Measurements from ENCODE around the gene UNC5C.
"Not testable (repeated sequence)": the region's sequence is repeated elsewhere in the genome, so short reads cannot be mapped to it uniquely, and the experiment has no call there.

Gene UNC5C

DNA sequence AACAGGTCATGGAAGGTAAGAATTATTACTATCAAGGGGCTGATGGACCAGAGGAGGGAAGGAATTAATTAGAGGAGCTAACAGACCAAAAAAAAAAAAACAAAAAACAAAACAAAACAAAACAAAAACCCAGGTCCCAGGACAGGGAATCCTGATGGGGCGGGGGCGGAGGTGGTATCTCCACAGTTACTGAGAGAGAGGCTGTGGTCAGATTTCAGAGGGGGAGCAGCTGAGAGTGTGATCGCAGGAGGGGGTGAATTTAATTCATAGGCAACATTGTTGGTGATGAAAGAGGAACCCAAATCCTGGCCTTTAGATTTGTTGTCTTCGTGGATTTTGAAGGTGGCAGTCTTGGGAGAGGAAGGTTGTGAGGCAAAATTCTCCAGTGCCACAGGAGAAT is 389.4 kb downstream of the UNC5C start:
- DNase-seq, result no peak

DNA sequence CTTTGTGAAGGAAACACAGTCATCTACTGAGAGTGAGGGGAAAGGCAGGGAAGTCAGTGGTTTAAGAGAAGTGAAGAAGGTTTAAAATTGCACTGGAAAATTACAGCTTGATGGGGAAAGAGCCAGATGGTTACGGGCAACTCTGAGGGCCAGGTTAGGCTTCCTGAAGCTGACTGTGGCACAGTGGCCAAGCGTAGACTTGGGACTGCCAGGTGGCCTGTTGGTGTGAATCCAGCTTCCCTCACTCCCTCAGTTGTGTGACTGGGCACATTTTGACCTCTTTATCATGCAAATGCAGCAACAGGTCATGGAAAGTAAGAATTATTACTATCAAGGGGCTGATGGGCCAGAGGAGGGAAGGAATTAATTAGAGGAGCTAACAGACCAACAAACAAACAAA is 390.1 kb downstream of the UNC5C start:
- no peak for DNase-seq

DNA sequence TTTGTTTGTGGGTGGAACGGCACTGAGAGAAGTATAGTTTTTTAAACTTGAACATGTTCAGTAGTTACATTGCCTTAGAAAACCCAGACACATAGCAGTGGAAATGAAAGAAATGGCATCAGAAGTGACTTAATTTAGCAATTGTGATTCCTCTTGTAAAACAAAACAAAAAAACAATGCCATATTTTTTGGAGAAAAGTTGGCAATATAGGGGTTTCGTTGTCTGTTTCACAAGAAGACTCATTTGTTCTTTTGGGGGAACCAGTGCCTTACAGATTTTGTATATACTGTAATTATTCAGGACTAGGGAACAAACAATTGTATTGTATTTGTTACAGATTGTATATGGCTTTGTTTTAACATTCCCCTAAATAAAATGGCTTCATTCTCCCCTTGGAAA is 390.7 kb downstream of the UNC5C start:
- DNase-seq, result no peak

DNA sequence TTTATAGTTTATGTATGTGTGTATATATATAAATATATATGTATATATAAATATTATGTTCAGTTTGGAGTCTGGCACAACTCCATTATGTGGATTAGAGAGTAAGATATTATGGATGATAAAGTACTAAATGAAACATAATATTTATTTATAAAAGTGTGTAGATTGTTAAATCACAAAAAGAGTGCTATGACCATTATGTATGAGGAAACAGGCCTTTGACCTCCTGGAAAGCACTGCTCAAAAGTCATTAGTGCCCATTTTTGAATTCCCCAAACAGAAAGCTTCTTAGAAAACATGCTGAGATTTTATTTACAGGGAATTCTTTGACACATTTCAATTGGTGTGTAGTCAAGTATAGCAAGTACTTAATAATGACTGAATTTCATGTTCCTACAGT is 391.2 kb downstream of the UNC5C start:
- DNase-seq, result no peak

DNA sequence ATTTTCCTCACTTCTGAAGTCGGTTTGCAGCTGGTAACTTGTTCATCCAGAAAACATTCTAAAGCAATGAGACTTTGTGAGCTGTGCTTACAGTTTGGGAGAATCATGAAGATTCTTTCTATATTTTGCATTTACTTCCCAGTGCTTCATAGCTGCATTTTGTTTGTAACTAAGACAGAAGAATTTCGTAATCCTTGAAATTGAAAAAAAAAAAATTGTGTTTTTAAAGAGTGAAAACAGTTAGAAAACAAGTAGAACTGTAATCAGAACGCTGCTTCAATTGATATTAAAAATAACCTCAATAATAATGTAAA is 392.4 kb downstream of the UNC5C start:
- DNase-seq, result no peak

DNA sequence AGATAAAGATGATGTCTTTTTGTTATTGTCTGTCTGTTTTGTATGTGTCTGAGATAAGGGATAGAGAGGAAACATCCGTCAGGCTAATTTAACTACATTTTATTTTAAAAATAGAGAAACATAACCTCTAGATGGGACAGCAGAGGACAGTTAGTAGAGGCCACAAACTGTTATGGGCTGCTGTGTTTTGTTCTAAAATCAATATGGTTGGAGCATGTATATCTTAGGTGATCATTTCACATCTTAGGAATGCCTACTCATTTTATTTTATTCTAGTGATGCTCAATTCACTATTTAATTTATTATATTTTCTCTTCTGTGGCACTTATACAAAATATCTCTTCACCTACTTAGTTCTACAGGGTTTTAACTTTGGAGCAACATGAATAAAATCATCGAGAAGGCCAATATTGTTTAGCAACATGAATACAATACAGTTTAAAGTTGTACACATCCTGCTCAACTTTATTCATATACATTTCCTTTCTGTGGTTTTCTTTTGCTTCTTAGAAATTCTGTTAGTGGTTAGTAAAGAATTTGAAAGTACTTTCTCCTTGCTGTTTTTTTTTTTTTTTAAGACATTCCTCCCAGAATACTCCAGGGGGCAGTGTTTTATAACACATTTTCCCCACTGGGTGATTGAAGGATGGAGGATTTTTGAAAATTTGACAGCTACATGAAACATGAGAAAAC is 392.9 kb downstream of the UNC5C start:
- no peak for DNase-seq

DNA sequence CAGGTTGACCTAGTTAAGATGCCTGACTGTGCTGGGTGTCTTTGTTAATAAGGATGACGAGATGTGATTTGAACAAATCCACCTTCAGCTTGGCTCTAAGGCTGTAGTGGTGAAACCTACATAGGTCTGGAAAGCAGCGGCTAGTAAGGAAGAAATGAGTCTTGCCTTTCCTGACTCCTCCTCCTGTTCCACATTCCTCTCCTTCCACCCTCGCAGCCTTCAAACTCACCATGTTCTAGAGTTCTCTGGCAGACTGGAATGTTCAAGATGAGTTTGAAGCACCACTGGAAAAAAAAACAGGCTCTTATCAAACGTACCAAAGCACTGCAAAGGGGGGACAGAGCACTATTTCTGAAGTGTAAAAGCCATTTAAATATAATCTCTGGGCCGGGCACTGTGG is 395.6 kb downstream of the UNC5C start:
- DNase-seq, result no peak

DNA sequence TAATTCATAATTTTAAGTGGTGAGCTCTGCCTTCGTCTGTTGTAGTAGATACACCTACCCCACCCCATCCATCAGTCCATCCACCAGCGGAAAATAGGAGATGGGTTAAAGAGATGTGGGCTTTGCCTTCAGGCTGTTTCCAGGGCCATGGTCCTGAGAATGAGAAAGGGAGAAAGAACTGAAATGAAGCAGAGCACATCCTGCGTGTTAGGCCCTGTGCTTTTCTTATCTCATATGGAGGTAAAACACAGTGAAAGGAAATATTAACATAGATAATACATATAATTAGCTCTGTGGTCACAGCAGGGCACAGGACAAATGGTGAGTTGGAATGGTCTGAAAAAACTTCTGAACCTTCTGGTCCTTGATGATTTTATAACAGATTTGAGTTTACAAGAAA is 397.5 kb downstream of the UNC5C start:
- DNase-seq, result no peak

DNA sequence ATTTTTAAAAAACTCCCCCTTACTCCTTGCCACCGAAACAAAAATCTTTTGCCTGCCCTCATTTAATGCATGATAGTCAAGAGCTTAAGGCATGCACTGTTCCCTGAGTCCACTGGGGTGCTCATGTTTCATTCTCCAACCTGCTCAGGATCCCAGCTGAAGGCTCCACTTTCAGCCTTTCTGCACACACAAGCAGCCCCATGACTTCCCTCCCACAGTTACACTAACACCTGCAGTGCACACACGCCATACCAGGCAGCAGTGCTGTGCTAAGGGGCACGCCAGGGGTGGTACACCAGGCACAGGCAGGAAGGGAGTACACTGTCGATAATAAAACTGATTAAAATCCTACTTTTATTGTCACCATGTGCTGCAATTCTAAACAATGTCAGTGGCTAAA is 405.8 kb downstream of the UNC5C start:
- no peak for DNase-seq

DNA sequence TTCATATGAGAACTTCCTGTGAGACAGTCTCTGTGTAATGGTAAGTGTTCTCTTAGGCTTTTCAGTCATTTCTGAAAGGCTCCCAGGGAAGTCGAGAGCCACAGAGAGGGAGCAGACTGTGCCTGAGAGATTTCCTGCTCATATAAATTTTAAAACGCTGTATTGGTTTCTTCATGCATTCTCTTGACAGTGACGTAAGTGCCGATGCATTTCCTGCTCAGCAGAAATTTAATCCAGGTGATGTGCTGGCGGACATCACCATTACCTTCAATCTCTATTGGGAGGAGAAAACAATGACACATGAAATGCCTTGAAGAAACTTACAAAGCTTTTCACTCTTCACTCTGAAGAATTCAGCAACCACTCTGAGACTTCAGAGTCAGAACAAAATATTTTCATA is 407.4 kb downstream of the UNC5C start:
- DNase-seq, result no peak

DNA sequence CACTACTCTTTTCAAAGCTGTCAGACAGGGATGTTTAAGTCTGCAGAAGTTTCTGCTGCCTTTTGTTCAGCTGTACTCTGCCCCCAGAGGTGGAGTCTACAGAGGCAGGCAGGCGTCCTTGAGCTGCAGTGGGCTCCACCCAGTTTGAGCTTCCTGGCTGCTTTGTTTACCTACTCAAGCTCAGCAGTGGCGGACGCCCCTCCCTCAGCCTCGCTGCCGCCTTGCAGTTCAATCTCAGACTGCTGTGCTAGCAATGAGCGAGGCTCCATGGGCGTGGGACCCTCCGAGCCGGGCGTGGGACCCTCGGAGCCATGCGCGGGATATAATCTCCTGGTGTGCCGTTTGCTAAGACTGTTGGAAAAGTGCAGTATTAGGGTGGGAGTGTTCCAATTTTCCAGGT is 409.3 kb downstream of the UNC5C start:
- not testable (repeated sequence) for DNase-seq

DNA sequence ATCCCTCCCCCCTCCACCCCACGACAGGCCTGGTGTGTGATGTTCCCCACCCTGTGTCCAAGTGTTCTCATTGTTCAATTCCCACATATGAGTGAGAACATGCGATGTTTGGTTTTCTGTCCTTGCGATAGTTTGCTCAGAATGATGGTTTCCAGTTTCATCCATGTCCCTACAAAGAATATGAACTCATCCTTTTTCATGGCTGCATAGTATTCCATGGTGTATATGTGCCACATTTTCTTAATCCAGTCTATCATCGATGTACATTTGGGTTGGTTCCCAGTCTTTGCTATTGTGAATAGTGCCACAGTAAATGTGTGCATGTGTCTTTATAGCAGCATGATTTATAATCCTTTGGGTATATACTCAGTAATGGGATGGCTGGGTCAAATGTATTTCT is 414.8 kb downstream of the UNC5C start:
- DNase-seq, result not testable (repeated sequence)

DNA sequence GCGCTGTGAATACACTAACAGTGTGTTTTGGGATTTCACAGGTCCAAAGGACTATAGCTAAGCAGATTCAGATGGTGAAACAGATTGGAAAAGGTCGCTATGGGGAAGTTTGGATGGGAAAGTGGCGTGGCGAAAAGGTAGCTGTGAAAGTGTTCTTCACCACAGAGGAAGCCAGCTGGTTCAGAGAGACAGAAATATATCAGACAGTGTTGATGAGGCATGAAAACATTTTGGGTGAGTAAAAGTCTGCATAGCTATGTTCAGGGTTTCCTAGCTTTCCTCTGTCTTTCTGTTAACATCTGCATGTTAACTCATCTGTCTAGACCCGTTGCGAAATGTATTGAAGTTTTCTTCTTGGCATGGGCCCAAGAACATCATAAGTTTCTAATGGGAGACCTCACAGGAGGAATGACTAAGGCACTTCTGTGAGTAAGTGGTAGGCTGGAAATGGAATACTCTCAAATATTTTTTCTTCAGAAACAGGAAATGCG is 418.9 kb downstream of the UNC5C start:
- no peak for DNase-seq

DNA sequence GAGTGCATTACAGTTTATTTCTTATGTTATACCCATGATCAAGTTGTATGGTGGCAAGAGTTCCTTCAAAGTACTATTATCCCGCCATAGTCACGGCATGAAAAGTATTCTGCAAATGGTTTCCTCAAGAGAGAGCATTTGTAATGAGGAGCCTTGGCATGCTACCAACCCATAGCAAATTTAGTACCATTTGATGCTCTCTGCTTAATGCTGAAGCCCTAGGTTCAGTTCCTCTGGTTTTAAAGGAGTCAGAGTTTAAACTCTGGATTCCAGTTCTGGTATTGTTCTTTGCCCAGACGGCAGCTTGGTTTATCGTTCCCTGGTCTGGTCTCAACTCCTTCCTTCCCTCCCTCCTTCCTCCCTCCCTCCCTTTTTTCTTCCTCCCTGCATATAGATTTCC is 419.7 kb downstream of the UNC5C start:
- no peak for DNase-seq

DNA sequence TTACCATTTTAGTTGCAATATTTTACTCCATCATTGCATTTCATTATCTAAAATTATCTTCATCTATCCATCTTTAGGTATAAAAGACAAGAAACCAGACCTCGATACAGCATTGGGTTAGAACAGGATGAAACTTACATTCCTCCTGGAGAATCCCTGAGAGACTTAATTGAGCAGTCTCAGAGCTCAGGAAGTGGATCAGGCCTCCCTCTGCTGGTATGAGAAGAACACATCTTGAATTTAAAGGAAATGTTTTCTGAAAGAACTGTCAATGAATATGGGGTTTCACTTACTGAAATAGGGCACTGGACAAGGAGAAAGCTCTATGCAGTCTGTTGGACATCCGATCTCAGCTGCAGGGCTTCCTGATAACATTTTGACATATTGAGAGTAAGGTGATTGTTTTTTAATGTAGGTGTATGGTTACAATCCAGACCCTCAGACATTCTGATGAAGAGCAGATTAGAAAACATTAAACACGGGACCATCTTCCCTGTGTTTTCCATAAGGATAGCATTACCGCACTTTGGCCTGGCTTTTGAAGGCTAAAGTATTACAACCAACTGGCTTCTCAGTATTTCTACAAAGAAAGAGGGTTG is 423.8 kb downstream of the UNC5C start:
- no peak for DNase-seq

DNA sequence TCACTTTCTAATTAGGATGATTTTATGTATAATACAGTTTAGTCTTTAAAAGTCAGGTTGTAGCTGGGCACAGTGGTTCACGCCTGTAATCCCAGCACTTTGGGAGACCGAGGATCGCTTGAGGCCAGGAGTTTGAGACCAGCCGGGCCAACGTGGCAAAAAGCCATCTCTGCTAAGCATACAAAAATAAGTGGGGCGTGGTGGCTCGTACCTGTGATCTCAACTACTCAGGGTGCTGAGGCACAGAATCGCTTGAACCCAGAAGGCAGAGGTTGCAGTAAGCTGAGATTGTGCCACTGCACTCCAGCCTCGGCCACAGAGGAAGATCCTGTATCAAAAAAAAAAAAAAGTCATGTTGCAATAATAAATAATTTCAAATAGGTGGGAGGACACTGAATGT is 426.8 kb downstream of the UNC5C start:
- DNase-seq, result no peak

DNA sequence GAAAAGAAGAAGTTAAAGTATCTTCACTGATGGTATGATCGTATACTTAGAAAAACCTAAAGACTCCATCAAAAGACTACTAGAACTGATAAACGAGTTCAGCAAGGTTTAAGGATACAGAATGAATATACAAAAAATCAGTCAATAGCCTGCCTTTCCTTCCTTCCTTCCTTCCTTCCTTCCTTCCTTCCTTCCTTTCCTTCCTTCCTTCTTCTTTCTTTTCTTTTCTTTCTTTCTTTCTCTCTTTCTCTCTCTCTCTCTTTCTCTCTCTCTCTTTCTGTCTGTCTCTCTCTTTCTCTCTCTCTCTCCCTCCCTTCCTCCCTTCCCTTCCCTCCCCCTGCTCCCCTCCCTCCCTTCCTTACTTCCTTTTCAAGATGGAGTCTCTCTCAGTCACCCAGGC is 428.3 kb downstream of the UNC5C start:
- DNase-seq, result no peak

DNA sequence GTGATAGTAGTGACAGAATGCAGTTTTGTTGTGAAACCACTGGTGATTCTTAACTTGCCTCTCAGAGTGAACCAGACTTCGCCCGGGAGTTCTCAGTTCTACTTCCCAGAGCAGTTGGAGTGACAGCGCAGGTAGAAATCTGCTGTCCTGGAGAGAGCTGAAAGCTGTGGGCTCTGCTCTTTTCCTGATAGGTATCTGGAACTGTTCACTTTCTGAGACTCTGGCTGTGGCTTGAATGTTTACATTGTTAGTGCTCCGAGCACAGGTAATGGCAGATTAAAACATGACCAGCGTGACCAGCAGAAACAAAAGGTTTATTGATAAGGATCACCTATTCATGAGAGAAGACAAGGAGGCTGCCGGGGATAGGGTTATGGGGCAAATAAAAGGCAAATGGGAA is 430.3 kb downstream of the UNC5C start:
- DNase-seq, result no peak

DNA sequence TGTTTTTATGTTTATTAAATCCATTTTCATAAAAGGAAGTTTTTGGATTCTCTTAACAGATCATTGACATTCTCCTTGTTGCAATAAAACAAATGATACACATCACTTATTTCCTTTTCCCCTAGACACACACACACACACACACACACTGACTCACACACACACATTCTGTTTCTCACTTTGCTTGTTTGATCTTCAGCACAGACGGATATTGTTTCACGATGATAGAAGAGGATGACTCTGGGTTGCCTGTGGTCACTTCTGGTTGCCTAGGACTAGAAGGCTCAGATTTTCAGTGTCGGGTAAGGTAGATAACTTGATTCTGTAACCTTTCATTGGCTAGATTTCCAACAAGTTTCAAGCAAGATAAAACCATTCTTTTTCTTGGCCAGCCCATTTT is 434.3 kb downstream of the UNC5C start:
- DNase-seq, result no peak

Measured in DMS79 treated with DMSO at 0.1 percent for 48 hours (cell line).